ENCODE measurements around the gene LRIT3. TPM values are rescaled to one million over a fixed set of nuclear protein-coding genes. Genes with fewer than 3 reads are reported as not detected.

LRIT3 gene
- total RNA-seq, 1 experiment from 2014 or later = 0.11 TPM

DNA sequence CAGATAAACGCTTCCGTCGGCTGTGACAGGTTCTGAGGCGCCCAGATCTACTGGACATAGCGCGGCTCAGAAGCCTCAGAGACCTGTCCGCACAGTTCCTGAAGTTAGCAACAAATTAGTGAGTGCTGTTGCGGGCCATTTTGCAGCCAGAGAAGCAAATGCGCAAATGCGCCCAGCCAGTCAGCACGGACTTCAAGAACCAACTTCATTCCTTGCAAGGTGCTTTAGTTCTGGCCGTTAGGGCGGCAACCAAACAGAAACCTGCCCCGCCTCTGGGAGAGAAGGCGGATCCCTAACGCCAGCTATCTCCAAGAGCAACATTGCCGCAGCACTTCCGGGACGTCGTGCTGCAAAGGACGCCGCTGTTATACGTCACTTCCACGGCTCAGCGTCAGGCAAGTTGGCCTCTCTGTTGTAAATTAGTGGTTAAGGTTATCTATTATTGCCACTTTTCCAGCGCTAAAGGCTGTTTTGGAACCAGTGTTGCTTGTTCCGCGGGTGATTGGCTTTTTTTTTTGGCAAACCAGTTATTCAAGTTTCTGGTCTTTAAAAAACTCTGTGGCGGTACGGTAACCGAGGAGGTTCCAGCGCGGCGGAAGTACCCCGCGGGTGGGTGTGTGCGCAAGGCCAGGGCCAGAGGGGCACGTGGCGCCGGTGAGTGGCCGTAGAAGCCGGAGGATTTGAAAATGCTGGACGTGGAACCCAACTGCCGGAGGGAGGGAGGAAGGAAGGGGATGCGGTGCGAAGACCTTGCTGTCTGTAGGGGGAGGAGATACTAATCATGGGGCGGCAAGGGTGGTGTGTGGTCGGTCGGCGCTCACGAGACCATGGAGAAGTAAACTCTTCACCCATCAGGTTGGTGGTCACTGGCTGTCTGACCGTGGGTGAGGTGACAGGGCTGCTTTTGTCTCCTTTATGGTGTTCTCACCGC is 32.5 kb upstream of the LRIT3 start, which contains the start of gene GAR1:
TSS of gene GAR1 (plus strand) at position 612 of the 931 bp plus-strand sequence. CDS start 403 bp downstream, outside the sequence.
- peak within 1 kb of the TSS; percentile 98 for H3K4me3 ChIP-seq (ENCODE audit: low read length)
- TF ChIP-seq EZH2 (IDR thresholded peaks at IDR 0.05; ENCODE audit: low read length, unreplicated experiment) (no peak), EZH2phosphoT487 (IDR thresholded peaks at IDR 0.05; ENCODE audit: borderline replicate concordance, low read length) (no peak)
- TF ChIP-seq, protein P1, sequence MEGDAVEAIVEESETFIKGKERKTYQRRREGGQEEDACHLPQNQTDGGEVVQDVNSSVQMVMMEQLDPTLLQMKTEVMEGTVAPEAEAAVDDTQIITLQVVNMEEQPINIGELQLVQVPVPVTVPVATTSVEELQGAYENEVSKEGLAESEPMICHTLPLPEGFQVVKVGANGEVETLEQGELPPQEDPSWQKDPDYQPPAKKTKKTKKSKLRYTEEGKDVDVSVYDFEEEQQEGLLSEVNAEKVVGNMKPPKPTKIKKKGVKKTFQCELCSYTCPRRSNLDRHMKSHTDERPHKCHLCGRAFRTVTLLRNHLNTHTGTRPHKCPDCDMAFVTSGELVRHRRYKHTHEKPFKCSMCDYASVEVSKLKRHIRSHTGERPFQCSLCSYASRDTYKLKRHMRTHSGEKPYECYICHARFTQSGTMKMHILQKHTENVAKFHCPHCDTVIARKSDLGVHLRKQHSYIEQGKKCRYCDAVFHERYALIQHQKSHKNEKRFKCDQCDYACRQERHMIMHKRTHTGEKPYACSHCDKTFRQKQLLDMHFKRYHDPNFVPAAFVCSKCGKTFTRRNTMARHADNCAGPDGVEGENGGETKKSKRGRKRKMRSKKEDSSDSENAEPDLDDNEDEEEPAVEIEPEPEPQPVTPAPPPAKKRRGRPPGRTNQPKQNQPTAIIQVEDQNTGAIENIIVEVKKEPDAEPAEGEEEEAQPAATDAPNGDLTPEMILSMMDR (conservative IDR thresholded peaks at IDR 0.05; ENCODE audit: low read depth, low read length) = no peak
- peak within 1 kb of the TSS; percentile 92 for H3K4me2 ChIP-seq (ENCODE audit: low read length)
- H3K27ac ChIP-seq (ENCODE audit: low read length) = peak within 1 kb of the TSS; percentile 79
- peaks cover 49% of the 10 kb centered on the region for H3K79me2 ChIP-seq (ENCODE audit: low read length)
- peak within 1 kb of the TSS; percentile 98 for H2AFZ ChIP-seq (ENCODE audit: low read length)
- no peaks in the 10 kb centered on the region for H3K27me3 ChIP-seq (ENCODE audit: low read length)
- ChIA-PET POLR2A (ENCODE audit: unreplicated experiment) (no interaction called here), CTCF (interaction anchor here (0.6 kb wide), 1 partner anchor 281 kb away, joined by 3 read pairs; no protein-coding TSS in a partner anchor)
- no peaks in the 10 kb centered on the region for H3F3A ChIP-seq (ENCODE audit: low read length, unreplicated experiment)
- intact Hi-C loops (cut with micrococcal nuclease) = loop anchor here (2.0 to 5.0 kb wide), 3 partner anchors 87 to 383 kb away; partner anchors contain the start of gene SEC24B
- H3K9me2 ChIP-seq (replicated peaks; ENCODE audit: low read length) = no peaks in the 10 kb centered on the region
- DNase-seq = peak; percentile 93
- peaks cover 18% of the 10 kb centered on the region; the same call in 1 of the 2 replicates for H3K36me3 ChIP-seq (ENCODE audit: low read depth, low read length)
- H3K9ac ChIP-seq (ENCODE audit: low read length) = peak within 1 kb of the TSS; percentile 99
- TSS peak; percentile 73 for BruUV-seq (replicated peaks)
- peaks cover 8% of the 10 kb centered on the region; the same call in 1 of the 2 replicates for H3K4me1 ChIP-seq (ENCODE audit: insufficient read depth, low read length)
- ATAC-seq = peak; percentile 98
- H3K9me3 ChIP-seq (ENCODE audit: low read length) = no peaks in the 10 kb centered on the region
- no peaks in the 10 kb centered on the region for H4K20me1 ChIP-seq (ENCODE audit: low read length)

DNA sequence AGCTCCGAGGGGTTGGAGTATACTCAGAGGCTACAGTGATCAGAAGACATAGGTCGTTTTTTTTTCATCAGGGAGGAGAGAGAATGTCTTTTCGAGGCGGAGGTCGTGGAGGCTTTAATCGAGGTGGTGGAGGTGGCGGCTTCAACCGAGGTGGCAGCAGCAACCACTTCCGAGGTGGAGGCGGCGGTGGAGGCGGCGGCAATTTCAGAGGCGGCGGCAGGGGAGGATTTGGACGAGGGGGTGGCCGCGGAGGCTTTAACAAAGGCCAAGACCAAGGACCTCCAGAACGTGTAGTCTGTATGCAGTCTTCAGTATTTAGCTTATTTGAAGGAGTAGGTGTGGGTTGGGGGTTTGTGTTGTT is 31.8 kb upstream of the LRIT3 start:
- Histone ChIP-seq H3K27me3 (ENCODE audit: low read length) (no peaks in the 10 kb centered on the region), H3K9ac (ENCODE audit: low read length) (peak overlapping the region; percentile 99), H3K9me3 (ENCODE audit: low read length) (no peaks in the 10 kb centered on the region), H3K36me3 (ENCODE audit: low read depth, low read length) (peaks cover 20% of the 10 kb centered on the region; the same call in 1 of the 2 replicates), H4K20me1 (ENCODE audit: low read length) (no peaks in the 10 kb centered on the region), H3K79me2 (ENCODE audit: low read length) (peaks cover 52% of the 10 kb centered on the region), H3K9me2 (replicated peaks; ENCODE audit: low read length) (no peaks in the 10 kb centered on the region), H3K27ac (ENCODE audit: low read length) (peak overlapping the region; percentile 79), H3F3A (ENCODE audit: low read length, unreplicated experiment) (no peaks in the 10 kb centered on the region), H3K4me2 (ENCODE audit: low read length) (peak overlapping the region; percentile 92), H3K4me3 (ENCODE audit: low read length) (peak overlapping the region; percentile 98), H2AFZ (ENCODE audit: low read length) (peak overlapping the region; percentile 98), H3K4me1 (ENCODE audit: insufficient read depth, low read length) (peaks cover 8% of the 10 kb centered on the region; the same call in 1 of the 2 replicates)
- ChIA-PET CTCF (no interaction called here), POLR2A (ENCODE audit: unreplicated experiment) (no interaction called here)
- ATAC-seq (no peak; the same call in 1 of the 2 replicates), DNase-seq (no peak)
- TF ChIP-seq EZH2 (IDR thresholded peaks at IDR 0.05; ENCODE audit: low read length, unreplicated experiment) (no peak), EZH2phosphoT487 (IDR thresholded peaks at IDR 0.05; ENCODE audit: borderline replicate concordance, low read length) (no peak)
- no TSS peak for BruUV-seq (replicated peaks)
- intact Hi-C loops (cut with micrococcal nuclease) = loop anchor here (5.0 kb wide), 1 partner anchor 384 kb away; the partner anchor contains the start of gene SEC24B

DNA sequence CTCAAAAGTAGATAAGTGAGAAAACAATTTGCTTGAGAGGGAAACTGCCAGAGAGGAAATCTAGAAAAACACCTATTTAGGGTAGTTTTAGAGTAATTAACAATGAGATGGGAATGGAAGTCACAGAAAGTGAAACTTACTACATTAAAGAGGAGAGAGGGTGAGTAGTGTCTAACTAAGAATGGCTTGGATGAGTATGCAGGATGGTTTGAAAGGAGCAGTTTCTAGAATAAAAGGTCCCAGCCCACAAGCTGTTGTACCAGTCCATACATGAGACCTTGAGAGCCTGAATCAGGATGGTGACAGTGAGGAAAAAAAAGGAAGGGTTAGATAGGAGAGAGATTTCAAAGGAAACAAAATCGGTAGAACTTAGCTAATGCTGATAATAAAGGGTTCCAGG is 31.0 kb upstream of the LRIT3 start:
- Histone ChIP-seq H4K20me1 (ENCODE audit: low read length) (no peaks in the 10 kb centered on the region), H3K9me2 (replicated peaks; ENCODE audit: low read length) (no peaks in the 10 kb centered on the region), H3K27ac (ENCODE audit: low read length) (no peak overlapping the region), H3K4me3 (ENCODE audit: low read length) (peak overlapping the region; percentile 98), H3K79me2 (ENCODE audit: low read length) (peaks cover 52% of the 10 kb centered on the region), H3K36me3 (ENCODE audit: low read depth, low read length) (peaks cover 23% of the 10 kb centered on the region; the same call in 1 of the 2 replicates), H3F3A (ENCODE audit: low read length, unreplicated experiment) (no peaks in the 10 kb centered on the region), H3K4me2 (ENCODE audit: low read length) (peak overlapping the region; percentile 92), H3K4me1 (ENCODE audit: insufficient read depth, low read length) (peaks cover 8% of the 10 kb centered on the region; the same call in 1 of the 2 replicates), H3K9ac (ENCODE audit: low read length) (peak overlapping the region; percentile 99; the same call in 1 of the 2 replicates), H3K9me3 (ENCODE audit: low read length) (no peaks in the 10 kb centered on the region), H2AFZ (ENCODE audit: low read length) (no peak overlapping the region), H3K27me3 (ENCODE audit: low read length) (no peaks in the 10 kb centered on the region)
- TF ChIP-seq EZH2phosphoT487 (IDR thresholded peaks at IDR 0.05; ENCODE audit: borderline replicate concordance, low read length) (no peak), EZH2 (IDR thresholded peaks at IDR 0.05; ENCODE audit: low read length, unreplicated experiment) (no peak)
- TF ChIP-seq, protein P1 (conservative IDR thresholded peaks at IDR 0.05; ENCODE audit: low read depth, low read length) = no peak
- intact Hi-C loops (cut with micrococcal nuclease) = loop anchor here (5.0 kb wide), 1 partner anchor 385 kb away; the partner anchor contains the start of gene SEC24B
- DNase-seq = no peak
- ChIA-PET CTCF (no interaction called here), POLR2A (ENCODE audit: unreplicated experiment) (no interaction called here)
- no TSS peak for BruUV-seq (replicated peaks)
- ATAC-seq = no peak
